GM06990 (cell line): ENCODE data around the gene RETREG1.
"Not testable (repeated sequence)": the region's sequence is repeated elsewhere in the genome, so short reads cannot be mapped to it uniquely, and the experiment has no call there.

Experiments
- DNase-seq: peaks from one replicate; pipeline ENCODE4 v3.0.0-alpha.2; 2011; ENCODE audit not compliant: insufficient read length; ENCODE audit errors: extremely low read depth
- H3K27me3 ChIP-seq: replicated peaks from 2 replicates; pipeline ENCODE4 v1.6.0; 2011; ENCODE audit warnings: low read length; ENCODE audit not compliant: control insufficient read depth, insufficient read depth
- H3K36me3 ChIP-seq: 2 replicates; pipeline ENCODE4 v1.5.1; 2011; ENCODE audit warnings: low read length; ENCODE audit not compliant: control insufficient read depth, insufficient read depth
- H3K4me3 ChIP-seq: replicated peaks from 2 replicates; pipeline ENCODE4 v1.5.1; 2011; ENCODE audit warnings: low read depth, mild to moderate bottlenecking, control low read depth, low read length
- CTCF ChIP-seq: IDR thresholded peaks from 2 replicates; pipeline ENCODE4 v1.5.1; 2011; ENCODE audit warnings: low read length, control low read depth, mild to moderate bottlenecking, inconsistent platforms; ENCODE audit not compliant: insufficient read depth, poor library complexity, severe bottlenecking

The RETREG1 gene

GRCh38 chr5:16548115-16548514 lies 68.7 kb downstream of the RETREG1 start:
- TF ChIP-seq CTCF, result no peak
- Histone ChIP-seq H3K27me3 (no peaks in the 10 kb centered on the region), H3K4me3 (no peak overlapping the region), H3K36me3 (no peaks in the 10 kb centered on the region)
- no peak for DNase-seq

DNA sequence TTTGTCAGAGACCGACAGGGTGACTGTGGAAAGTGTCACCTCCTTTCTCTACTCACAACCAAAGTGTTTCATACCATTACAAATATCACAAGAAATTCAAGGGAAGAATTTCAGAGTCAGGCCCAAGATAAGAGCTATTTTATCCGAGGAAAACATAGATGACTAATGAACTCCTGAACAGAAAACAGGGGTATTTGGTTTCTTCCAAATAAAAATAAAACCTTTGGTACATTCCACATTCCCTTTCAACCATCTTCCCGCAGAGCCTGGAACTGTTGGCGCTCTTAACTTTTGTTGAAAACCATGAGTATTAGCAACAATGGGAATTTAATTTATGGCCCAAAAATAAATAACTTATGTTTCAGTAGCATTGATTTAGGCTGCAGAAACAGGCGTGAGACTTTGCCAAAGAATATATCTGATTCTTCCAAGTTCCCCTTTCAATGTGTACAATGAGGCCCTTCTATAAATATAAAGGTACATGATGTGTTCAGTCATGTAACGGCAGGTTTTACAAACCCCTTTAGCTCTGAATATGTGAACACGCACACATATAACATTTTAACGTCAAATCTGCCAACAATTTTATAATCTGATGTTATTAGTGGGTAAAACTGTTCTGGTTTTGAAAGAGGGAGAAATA lies 69.5 kb downstream of the RETREG1 start:
- no peak for DNase-seq
- no peaks in the 10 kb centered on the region for H3K36me3 ChIP-seq
- H3K4me3 ChIP-seq, result no peak overlapping the region
- H3K27me3 ChIP-seq, result no peaks in the 10 kb centered on the region
- no peak for TF ChIP-seq CTCF

DNA sequence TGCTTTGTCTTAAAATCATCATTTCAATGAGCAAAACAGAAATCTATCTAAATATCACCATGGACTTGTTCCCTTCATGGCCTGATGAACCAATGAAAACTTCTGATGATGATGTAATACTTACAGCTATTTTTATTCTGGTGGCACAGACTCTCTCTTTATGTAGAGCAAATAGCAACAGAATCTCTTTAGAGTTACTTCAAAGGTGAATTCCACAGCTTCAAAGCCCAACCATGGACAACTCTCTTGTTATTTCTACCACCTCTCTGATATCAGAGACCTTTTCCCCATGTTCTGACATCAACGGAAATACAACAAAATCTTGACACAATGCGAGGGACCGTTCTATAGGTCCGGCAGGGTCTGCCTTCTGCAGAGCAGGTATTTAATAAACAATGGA lies 70.1 kb downstream of the RETREG1 start:
- DNase-seq, result no peak
- H3K27me3 ChIP-seq, result no peaks in the 10 kb centered on the region
- H3K4me3 ChIP-seq, result no peak overlapping the region
- TF ChIP-seq CTCF, result no peak
- H3K36me3 ChIP-seq, result no peaks in the 10 kb centered on the region

DNA sequence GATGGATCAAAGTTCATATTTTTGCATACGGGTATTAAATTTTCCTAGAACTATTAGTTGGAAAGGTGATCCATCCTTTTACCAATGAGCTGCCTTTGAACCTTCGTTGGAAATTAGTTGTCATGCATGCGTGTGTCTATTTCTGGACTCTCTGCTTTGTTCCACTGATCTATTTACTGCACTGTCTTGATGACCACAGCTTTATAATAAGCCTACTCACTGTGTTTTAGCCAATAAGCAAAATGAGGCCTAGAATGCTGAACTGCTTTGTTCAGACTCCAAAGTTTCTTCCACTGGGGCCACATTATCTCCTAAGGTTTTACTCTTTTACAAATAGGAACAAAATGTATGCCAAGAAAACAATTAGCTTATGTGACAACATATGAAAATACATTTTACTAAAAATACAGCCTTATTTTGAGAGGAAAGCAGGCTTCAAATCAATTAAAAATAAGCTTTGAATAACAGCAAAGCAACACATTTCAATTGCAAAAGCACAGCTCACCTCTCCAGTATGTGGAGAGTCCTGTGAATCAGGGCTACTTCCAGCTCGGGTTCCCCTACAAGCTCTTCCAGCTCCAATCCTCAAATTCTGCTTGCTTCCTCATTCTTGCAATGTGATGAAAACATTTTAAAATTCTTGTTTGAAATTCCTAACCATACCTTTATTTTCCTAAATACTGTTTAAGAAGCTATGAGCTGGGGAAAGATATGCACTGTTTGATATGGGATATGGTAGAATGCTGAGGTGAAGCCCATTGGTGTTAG lies 72.0 kb downstream of the RETREG1 start:
- Histone ChIP-seq H3K4me3 (no peak overlapping the region), H3K27me3 (no peaks in the 10 kb centered on the region), H3K36me3 (no peaks in the 10 kb centered on the region)
- DNase-seq, result no peak
- no peak for TF ChIP-seq CTCF

- not testable (repeated sequence) for H3K36me3 ChIP-seq, DNase-seq, H3K27me3 ChIP-seq, H3K4me3 ChIP-seq
Measured at GRCh38 chr5:16543206-16543605, 73.6 kb downstream of the RETREG1 start.

DNA sequence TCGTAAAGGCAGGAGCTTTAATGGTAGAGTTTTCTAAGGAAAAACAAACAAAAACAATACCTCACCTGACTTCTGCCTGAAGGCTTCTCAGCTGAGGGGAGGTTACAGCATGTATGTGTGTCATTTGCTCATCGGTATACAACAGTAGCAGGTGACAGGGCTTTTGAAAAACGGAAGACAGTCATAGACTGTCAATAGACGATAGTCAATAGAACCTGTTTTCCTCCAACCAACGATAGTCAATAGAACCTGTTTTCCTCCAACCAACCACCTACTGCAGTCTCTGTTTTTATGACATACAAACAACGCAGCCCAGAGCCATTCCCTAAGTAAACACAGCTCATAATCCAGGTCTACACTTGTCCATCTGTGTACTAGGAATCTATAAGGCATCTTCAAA lies 74.6 kb downstream of the RETREG1 start:
- Histone ChIP-seq H3K4me3 (no peak overlapping the region), H3K27me3 (no peaks in the 10 kb centered on the region), H3K36me3 (no peaks in the 10 kb centered on the region)
- no peak for TF ChIP-seq CTCF
- no peak for DNase-seq

DNA sequence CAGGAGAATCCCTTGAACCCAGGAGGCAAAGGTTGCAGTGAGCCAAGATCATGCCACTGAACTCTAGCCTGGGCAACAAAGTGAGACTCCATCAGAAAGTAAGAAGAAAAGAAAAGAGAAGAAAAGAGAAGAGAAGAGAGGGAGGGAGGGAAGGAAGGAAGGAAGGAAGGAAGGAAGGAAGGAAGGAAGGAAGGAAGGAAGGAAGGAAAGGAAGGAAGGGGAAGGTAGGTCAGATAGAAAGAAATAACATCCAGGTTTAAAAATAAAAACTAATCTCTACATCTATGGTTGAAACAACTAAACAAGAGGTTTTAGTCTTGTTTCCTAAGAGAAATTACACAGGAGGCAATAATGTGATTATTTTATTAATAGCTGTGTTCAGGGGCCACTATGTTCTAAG lies 75.2 kb downstream of the RETREG1 start:
- not testable (repeated sequence) for DNase-seq, H3K4me3 ChIP-seq, H3K36me3 ChIP-seq, H3K27me3 ChIP-seq
